Measurements from ENCODE around the gene SBNO1.
"Not testable (repeated sequence)": the region's sequence is repeated elsewhere in the genome, so short reads cannot be mapped to it uniquely, and the experiment has no call there.

SBNO1 gene

GRCh38 chr12:123364532-123365024 lies at the start of gene SBNO1:
SBNO1 (minus strand) TSS chr12:123364847; CDS start chr12:123350441, 14,406 bp downstream.
- peak; percentile 92 for DNase-seq (ENCODE audit: low spot score)

- DNase-seq (ENCODE audit: low spot score), result no peak
These were observed 45.4 kb upstream of the SBNO1 start for GRCh38 chr12:123410041-123410412.

- not testable (repeated sequence) for DNase-seq (ENCODE audit: low spot score)
These were observed 44.8 kb upstream of the SBNO1 start for GRCh38 chr12:123409284-123410040.

- not testable (repeated sequence) for DNase-seq (ENCODE audit: low spot score)
These were observed 44.0 kb upstream of the SBNO1 start for GRCh38 chr12:123408619-123409018.

GRCh38 chr12:123407934-123408333 lies 43.3 kb upstream of the SBNO1 start:
- not testable (repeated sequence) for DNase-seq (ENCODE audit: low spot score)

GRCh38 chr12:123407269-123407668 lies 42.6 kb upstream of the SBNO1 start:
- not testable (repeated sequence) for DNase-seq (ENCODE audit: low spot score)

- no peak for DNase-seq (ENCODE audit: low spot score)
These were observed 39.9 kb upstream of the SBNO1 start for GRCh38 chr12:123404581-123404980.

- no peak for DNase-seq (ENCODE audit: low spot score)
These were observed 37.4 kb upstream of the SBNO1 start for GRCh38 chr12:123401753-123402683.

- no peak for DNase-seq (ENCODE audit: low spot score)
These were observed 34.6 kb upstream of the SBNO1 start for GRCh38 chr12:123399255-123399617.

- DNase-seq (ENCODE audit: low spot score), result no peak
These were observed 34.1 kb upstream of the SBNO1 start for GRCh38 chr12:123398550-123399254.

- no peak for DNase-seq (ENCODE audit: low spot score)
These were observed 33.5 kb upstream of the SBNO1 start for GRCh38 chr12:123398177-123398549.

GRCh38 chr12:123397400-123397799 lies 32.8 kb upstream of the SBNO1 start:
- DNase-seq (ENCODE audit: low spot score), result no peak

- no peak for DNase-seq (ENCODE audit: low spot score)
These were observed 32.3 kb upstream of the SBNO1 start for GRCh38 chr12:123396954-123397353.

- DNase-seq (ENCODE audit: low spot score), result no peak
These were observed 31.9 kb upstream of the SBNO1 start for GRCh38 chr12:123396543-123396942.

- DNase-seq (ENCODE audit: low spot score), result no peak
These were observed 30.6 kb upstream of the SBNO1 start for GRCh38 chr12:123395236-123395635.

GRCh38 chr12:123393747-123394146 lies 29.1 kb upstream of the SBNO1 start:
- no peak for DNase-seq (ENCODE audit: low spot score)

- DNase-seq (ENCODE audit: low spot score), result no peak
These were observed 27.1 kb upstream of the SBNO1 start for GRCh38 chr12:123391546-123392343.

- DNase-seq (ENCODE audit: low spot score), result no peak
These were observed 26.1 kb upstream of the SBNO1 start for GRCh38 chr12:123390498-123391426.

- DNase-seq (ENCODE audit: low spot score), result no peak
These were observed 25.1 kb upstream of the SBNO1 start for GRCh38 chr12:123389560-123390351.
